NB4 (cell line): Measurements from ENCODE around the gene PRKCE.

ENCODE experiments used
- DNase-seq: peaks from one replicate; pipeline ENCODE4 v3.0.0; 2010; ENCODE audit warnings: low read depth
- H3K4me3 ChIP-seq: one replicate; pipeline ENCODE4 v1.5.1; 2011; ENCODE audit warnings: mild to moderate bottlenecking, low read depth, low read length, moderate library complexity
- MYC ChIP-seq: IDR thresholded peaks from 2 replicates; pipeline ENCODE4 v1.6.1; 2011; ENCODE audit warnings: low read depth, low read length
- POLR2A ChIP-seq: IDR thresholded peaks from 2 replicates; pipeline ENCODE4 v1.6.1; 2011; ENCODE audit warnings: mild to moderate bottlenecking; ENCODE audit not compliant: insufficient read length; ENCODE audit errors: extremely low read depth
- TF ChIP-seq, protein P1 (sequence below): IDR thresholded peaks from 2 replicates; pipeline ENCODE4 v1.6.1; 2011; ENCODE audit warnings: low read depth, low read length
- TF ChIP-seq, protein P2 (sequence below): IDR thresholded peaks from one replicate; pipeline ENCODE4 v1.5.1; 2012; ENCODE audit warnings: low read depth, low read length

Gene PRKCE

DNA sequence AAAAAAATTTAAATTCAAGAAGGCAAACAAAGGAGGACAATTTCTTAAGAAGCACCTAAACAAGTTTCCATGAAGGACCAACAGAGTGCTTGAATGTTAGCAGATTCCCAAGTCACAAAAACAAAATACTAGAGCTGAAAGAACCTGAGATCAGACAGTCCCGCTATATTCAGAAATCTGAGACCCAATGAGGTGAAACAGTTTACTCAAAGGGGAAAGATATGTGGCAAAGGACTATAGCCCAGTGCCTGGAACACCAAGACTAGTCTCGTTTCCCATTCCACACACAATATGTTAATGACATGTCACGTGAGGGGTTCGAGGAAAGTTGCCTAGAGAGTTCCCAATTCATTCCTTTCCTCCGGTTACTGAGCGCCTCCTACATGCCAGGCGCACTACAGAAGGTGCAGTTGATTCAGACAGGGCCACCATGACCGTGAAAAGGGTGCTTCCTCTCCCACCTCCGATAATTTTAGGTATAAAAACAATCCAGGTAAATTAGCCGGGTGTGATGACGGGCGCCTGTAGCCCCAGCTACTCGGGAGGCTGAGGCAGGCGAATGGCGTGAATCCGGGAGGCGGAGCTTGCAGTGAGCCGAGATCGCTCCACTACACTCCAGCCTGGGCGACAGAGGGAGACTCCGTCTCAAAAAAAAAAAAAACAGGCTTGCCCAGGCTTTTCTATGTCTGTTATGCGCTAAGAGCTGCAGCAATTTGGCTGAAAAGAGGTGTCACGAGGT lies 41.0 kb upstream of the PRKCE start:
- TF ChIP-seq POLR2A: no peak
- TF ChIP-seq, protein P1, sequence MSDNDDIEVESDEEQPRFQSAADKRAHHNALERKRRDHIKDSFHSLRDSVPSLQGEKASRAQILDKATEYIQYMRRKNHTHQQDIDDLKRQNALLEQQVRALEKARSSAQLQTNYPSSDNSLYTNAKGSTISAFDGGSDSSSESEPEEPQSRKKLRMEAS: peak; percentile 85
- no peak for TF ChIP-seq MYC
- TF ChIP-seq, protein P2, sequence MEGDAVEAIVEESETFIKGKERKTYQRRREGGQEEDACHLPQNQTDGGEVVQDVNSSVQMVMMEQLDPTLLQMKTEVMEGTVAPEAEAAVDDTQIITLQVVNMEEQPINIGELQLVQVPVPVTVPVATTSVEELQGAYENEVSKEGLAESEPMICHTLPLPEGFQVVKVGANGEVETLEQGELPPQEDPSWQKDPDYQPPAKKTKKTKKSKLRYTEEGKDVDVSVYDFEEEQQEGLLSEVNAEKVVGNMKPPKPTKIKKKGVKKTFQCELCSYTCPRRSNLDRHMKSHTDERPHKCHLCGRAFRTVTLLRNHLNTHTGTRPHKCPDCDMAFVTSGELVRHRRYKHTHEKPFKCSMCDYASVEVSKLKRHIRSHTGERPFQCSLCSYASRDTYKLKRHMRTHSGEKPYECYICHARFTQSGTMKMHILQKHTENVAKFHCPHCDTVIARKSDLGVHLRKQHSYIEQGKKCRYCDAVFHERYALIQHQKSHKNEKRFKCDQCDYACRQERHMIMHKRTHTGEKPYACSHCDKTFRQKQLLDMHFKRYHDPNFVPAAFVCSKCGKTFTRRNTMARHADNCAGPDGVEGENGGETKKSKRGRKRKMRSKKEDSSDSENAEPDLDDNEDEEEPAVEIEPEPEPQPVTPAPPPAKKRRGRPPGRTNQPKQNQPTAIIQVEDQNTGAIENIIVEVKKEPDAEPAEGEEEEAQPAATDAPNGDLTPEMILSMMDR: peak; percentile 9
- DNase-seq: peak; percentile 69
- peak overlapping the region; percentile 97 for H3K4me3 ChIP-seq

- peak; percentile 97 for DNase-seq
- peak; percentile 80 for TF ChIP-seq POLR2A
- peak; percentile 68; the same call in 1 of the 2 replicates for TF ChIP-seq MYC
- TF ChIP-seq, protein P1: peak; percentile 71
- TF ChIP-seq, protein P2: no peak
- H3K4me3 ChIP-seq: peak within 1 kb of the TSS; percentile 97
These were observed 40.2 kb upstream of the PRKCE start, which contains the start of gene SRBD1 for GRCh38 chr2:45611020-45611859. Gene SRBD1, minus strand, starts transcription at chr2:45611267. Its CDS starts 5,826 bp downstream, at chr2:45605441.

- H3K4me3 ChIP-seq: no peak overlapping the region
- DNase-seq: no peak
- TF ChIP-seq, protein P2: no peak
- TF ChIP-seq MYC (no peak), POLR2A (no peak)
- TF ChIP-seq, protein P1: no peak
These were observed 39.2 kb upstream of the PRKCE start for GRCh38 chr2:45612285-45612684.

- TF ChIP-seq, protein P1: no peak
- TF ChIP-seq MYC (no peak), POLR2A (no peak)
- TF ChIP-seq, protein P2: no peak
- no peak for DNase-seq
- H3K4me3 ChIP-seq: no peak overlapping the region
These were observed 38.7 kb upstream of the PRKCE start for GRCh38 chr2:45612731-45613130.

- H3K4me3 ChIP-seq: no peak overlapping the region
- TF ChIP-seq MYC (no peak), POLR2A (no peak)
- TF ChIP-seq, protein P2: no peak
- TF ChIP-seq, protein P1: no peak
- no peak for DNase-seq
These were observed 37.1 kb upstream of the PRKCE start for GRCh38 chr2:45614330-45614729.
